A673 (cell line): ENCODE results near the gene BTRC. TPM values are rescaled to one million over a fixed set of nuclear protein-coding genes. Genes with fewer than 3 reads are reported as not detected.
"Not testable (repeated sequence)": the region's sequence is repeated elsewhere in the genome, so short reads cannot be mapped to it uniquely, and the experiment has no call there.

Experiments
- BruUV-seq: library from RNA; stranded (reverse); fragments of 400-500 nt; replicated peaks from 2 replicates; lab custom pipeline; 2021; lab: Mats Ljungman, UMichigan
- CTCF ChIA-PET: fragments of 300-600 bp; sonication (Branson Sonifier 250); formaldehyde crosslinking; loops from one replicate; lab custom pipeline; 2022; ENCODE audit warnings: antibody characterized with exemption; lab: Charles Lee
- POLR2A ChIA-PET: fragments of 300-600 bp; sonication (Branson Sonifier 250); formaldehyde crosslinking; loops from one replicate; lab custom pipeline; 2022; ENCODE audit warnings: antibody characterized with exemption; ENCODE audit not compliant: low non-redundant PET; lab: Charles Lee
- DNase-seq: peaks from one replicate; pipeline ENCODE4 v3.0.0-alpha.2; 2015; ENCODE audit warnings: low spot score
- H3K27ac ChIP-seq: fragments of 200-600 bp; sonication (generic); 2 replicates; pipeline ENCODE4 v1.5.1; 2016; ENCODE audit warnings: mixed run types, low read depth, mild to moderate bottlenecking, mixed read lengths, antibody characterized with exemption, low read length; ENCODE audit not compliant: poor library complexity, severe bottlenecking
- H3K27me3 ChIP-seq: fragments of 200-600 bp; sonication (generic); replicated peaks from 2 replicates; pipeline ENCODE4 v1.6.1; 2017; ENCODE audit warnings: mixed run types, low read depth, mild to moderate bottlenecking, mixed read lengths, antibody characterized with exemption, low read length; ENCODE audit not compliant: insufficient read depth, poor library complexity
- H3K36me3 ChIP-seq: fragments of 200-600 bp; sonication (generic); 2 replicates; pipeline ENCODE4 v1.6.1; 2016; ENCODE audit warnings: mixed run types, mild to moderate bottlenecking, mixed read lengths, antibody characterized with exemption, low read length; ENCODE audit not compliant: insufficient read depth, poor library complexity, severe bottlenecking
- H3K4me1 ChIP-seq: fragments of 200-600 bp; sonication (generic); 2 replicates; pipeline ENCODE4 v1.6.1; 2017; ENCODE audit warnings: mixed run types, mild to moderate bottlenecking, mixed read lengths, antibody characterized with exemption, low read length; ENCODE audit not compliant: insufficient read depth, poor library complexity, severe bottlenecking
- H3K4me3 ChIP-seq: fragments of 200-600 bp; sonication (generic); 2 replicates; pipeline ENCODE4 v1.5.1; 2016; ENCODE audit warnings: low read depth, mixed run types, mild to moderate bottlenecking, mixed read lengths, low read length; ENCODE audit not compliant: poor library complexity, severe bottlenecking
- H3K9me3 ChIP-seq: fragments of 200-600 bp; sonication (generic); 2 replicates; pipeline ENCODE4 v1.6.1; 2016; ENCODE audit warnings: mixed run types, low read depth, mild to moderate bottlenecking, mixed read lengths, antibody characterized with exemption, low read length; ENCODE audit not compliant: poor library complexity, severe bottlenecking
- CTCF ChIP-seq: fragments of 300-800, 200-600 bp; sonication (generic); conservative IDR thresholded peaks from 2 replicates; pipeline ENCODE4 v1.5.1; 2017; ENCODE audit warnings: low read depth, mild to moderate bottlenecking, antibody characterized with exemption, low read length, moderate library complexity, mixed read lengths
- EZH2 ChIP-seq: fragments of 200-600 bp; sonication (generic); IDR thresholded peaks from 2 replicates; pipeline ENCODE4 v1.6.1; 2017; ENCODE audit warnings: borderline replicate concordance, low read depth, mild to moderate bottlenecking, mixed read lengths, antibody characterized with exemption, low read length; ENCODE audit not compliant: poor library complexity, severe bottlenecking
- intact Hi-C: fragments of 100-400 bp; cut with micrococcal nuclease; formaldehyde crosslinking; loops from one replicate; pipeline ENCODE4 v1.10.0; 2022; ENCODE audit not compliant: unreplicated experiment
- total RNA-seq: library from RNA; stranded (reverse); gene quantifications from 2 replicates; pipeline ENCODE4 v1.2.3, GENCODE V29; 2021

Gene BTRC
- total RNA-seq, 1 experiment from 2014 or later = 22.6 TPM

- BruUV-seq = no TSS peak
- TF ChIP-seq EZH2 (no peak), CTCF (0 out of 2 replicates have a peak, but pooled peaks have one; percentile 15)
Measured at GRCh38 chr10:101323495-101323894, 30.5 kb upstream of the BTRC start.

GRCh38 chr10:101327454-101327853 is 26.5 kb upstream of the BTRC start:
- DNase-seq, H3K27ac ChIP-seq, H3K4me3 ChIP-seq, POLR2A ChIA-PET, BruUV-seq, H3K36me3 ChIP-seq, CTCF ChIA-PET, H3K9me3 ChIP-seq, intact Hi-C loops, H3K27me3 ChIP-seq: not testable (repeated sequence)
- H3K4me1 ChIP-seq = peaks cover 17% of the 10 kb centered on the region

More at GRCh38 chr10:101323495-101323894, 30.5 kb upstream of the BTRC start:
- H3K27ac ChIP-seq = no peak overlapping the region
- H3K27me3 ChIP-seq = no peaks in the 10 kb centered on the region
- no peak for DNase-seq
- no peaks in the 10 kb centered on the region for H3K9me3 ChIP-seq
- H3K4me3 ChIP-seq = no peak overlapping the region
- ChIA-PET CTCF (no interaction called here), POLR2A (no interaction called here)
- H3K36me3 ChIP-seq = no peaks in the 10 kb centered on the region
- no peaks in the 10 kb centered on the region for H3K4me1 ChIP-seq
- intact Hi-C loops = no loop called here

GRCh38 chr10:101329341-101330032 is 24.5 kb upstream of the BTRC start:
- TF ChIP-seq EZH2 (no peak), CTCF (no peak)
- intact Hi-C loops = no loop called here
- no peak overlapping the region for H3K27ac ChIP-seq
- BruUV-seq = no TSS peak
- ChIA-PET POLR2A (no interaction called here), CTCF (no interaction called here)
- H3K4me3 ChIP-seq = no peak overlapping the region
- H3K27me3 ChIP-seq = no peaks in the 10 kb centered on the region
- no peaks in the 10 kb centered on the region for H3K36me3 ChIP-seq
- DNase-seq = no peak
- peaks cover 17% of the 10 kb centered on the region for H3K4me1 ChIP-seq
- no peaks in the 10 kb centered on the region for H3K9me3 ChIP-seq

GRCh38 chr10:101330231-101330630 is 23.7 kb upstream of the BTRC start:
- H3K27me3 ChIP-seq = no peaks in the 10 kb centered on the region
- no peak for TF ChIP-seq EZH2
- TF ChIP-seq CTCF = no peak
- intact Hi-C loops = no loop called here
- H3K4me3 ChIP-seq = no peak overlapping the region
- H3K9me3 ChIP-seq = no peaks in the 10 kb centered on the region
- H3K27ac ChIP-seq = no peak overlapping the region
- ChIA-PET CTCF (no interaction called here), POLR2A (no interaction called here)
- no TSS peak for BruUV-seq
- no peaks in the 10 kb centered on the region for H3K36me3 ChIP-seq
- H3K4me1 ChIP-seq = peaks cover 17% of the 10 kb centered on the region
- DNase-seq = no peak
